T-helper 2 cell (primary cell): Measurements from ENCODE around the gene SMCP.
A peak's percentile ranks its signal among the peaks of the same experiment; 100 is the strongest.

Experiments
- DNase-seq, 5 experiments: peaks; one replicate each; pipeline versions ENCODE4 v3.0.0 to v3.0.0-alpha.2; 2012 to 2022
- total RNA-seq, 2 donors: gene quantifications; one replicate each; lab custom pipeline; 2026; lab: John Stamatoyannopoulos, UW

Gene SMCP, protein sequence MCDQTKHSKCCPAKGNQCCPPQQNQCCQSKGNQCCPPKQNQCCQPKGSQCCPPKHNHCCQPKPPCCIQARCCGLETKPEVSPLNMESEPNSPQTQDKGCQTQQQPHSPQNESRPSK
- 0 reads per million in 2 donors for total RNA-seq

DNA sequence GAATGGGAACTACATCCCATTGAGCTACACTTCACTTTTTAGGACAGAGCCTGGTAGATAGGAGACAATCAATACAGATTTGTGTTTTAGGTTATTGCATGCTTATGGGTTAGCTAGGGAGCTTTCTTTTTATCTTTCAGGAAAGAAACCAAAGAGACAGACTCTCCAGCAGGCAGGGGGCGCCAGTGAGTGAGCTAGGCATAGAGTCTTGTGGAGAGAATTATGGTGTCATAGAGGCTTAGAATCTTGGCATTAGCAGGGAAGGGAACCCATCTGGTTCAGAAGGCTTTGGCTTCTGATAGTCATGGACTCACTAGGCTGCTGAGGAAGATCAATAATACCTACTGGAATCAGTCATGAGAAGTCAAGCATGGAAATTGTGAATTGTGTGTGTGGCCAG, at the start of gene SMCP:
Gene SMCP (plus strand): TSS at position 281 of the 400 bp plus-strand sequence. CDS start 6,101 bp downstream, outside the sequence.
- peak in 1 of 5 experiments; percentile 6 for DNase-seq

DNA sequence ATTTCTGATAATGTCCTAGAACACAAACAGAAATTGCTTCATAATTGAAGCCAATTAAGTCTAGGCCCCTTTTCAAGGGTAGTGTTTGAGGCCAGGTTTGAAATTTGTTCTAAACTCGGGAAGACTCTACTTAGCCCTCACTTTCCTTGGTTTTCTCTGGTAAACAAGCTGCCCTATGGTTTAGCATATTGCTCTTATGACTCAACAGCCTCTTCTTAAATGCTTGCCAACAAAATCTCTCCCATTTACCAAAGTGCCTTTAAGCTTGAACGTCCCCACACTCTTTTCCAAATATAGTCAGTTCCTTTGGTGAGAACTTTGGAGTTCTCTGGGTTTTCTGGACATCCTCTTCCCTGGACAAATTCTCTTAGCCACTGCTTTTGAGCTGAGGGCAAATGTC, 41.3 kb upstream of the SMCP start:
- DNase-seq, result no peak

DNA sequence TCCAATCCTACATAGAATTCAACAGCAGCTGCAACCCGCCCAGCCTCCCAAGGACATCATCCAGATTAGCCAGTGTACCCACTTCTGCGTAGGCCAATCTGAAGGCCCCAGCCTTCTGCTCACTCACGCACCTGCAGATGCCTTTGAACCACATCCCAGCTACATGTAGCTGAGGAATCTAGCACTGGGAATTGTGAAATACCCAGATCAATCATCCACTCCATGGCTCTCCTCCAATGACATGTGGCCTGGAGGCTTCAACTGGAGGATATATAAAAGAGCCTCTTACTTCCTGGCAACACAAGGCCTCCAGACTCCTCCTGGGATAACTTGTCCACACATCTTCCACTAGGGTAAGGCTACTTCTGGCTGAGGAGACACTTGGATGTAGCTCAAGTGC, 35.6 kb upstream of the SMCP start, which contains the start of gene LCE6A:
Gene LCE6A (plus strand): TSS at position 301 of the 400 bp plus-strand sequence. CDS start 665 bp downstream, outside the sequence.
- DNase-seq, result no peak

DNA sequence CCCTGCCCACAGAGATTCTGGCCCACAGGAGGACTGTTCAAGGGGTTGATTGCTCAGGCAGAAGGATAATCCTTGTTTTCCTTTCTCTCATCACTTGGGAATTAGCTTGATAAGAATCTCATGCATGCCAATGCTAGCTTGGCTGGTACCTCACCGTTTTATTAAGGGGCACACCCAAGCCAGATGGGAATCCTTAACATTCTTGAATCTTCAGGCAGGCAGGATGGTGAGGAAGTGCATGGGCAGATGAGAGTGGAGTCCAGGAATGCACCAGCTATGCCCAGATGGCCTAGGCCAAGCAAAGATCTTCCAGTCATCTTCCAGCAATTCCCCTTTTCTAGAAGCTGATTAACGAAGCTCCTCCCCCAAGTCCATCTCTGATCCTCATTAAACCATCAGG, 22.5 kb upstream of the SMCP start:
- DNase-seq, result no peak

DNA sequence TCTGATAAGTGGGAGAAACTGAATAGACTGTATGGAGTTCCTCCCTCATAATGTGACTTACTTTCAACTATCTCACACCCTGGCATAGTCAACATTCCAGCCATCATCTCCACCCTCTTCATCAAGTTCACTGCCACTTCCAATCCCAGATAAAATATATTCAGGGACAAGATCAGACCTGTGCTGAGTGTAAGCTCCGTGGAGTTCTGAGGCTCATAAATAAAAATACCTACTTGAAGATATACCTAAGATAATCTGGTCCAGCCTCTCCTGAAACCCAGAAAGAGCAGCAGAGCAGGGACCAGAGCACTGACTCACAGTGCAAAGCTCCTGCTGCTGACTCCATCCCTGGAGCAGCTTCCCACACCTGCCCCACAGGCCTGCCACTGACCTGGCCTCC, 20.1 kb upstream of the SMCP start:
- DNase-seq, result no peak

DNA sequence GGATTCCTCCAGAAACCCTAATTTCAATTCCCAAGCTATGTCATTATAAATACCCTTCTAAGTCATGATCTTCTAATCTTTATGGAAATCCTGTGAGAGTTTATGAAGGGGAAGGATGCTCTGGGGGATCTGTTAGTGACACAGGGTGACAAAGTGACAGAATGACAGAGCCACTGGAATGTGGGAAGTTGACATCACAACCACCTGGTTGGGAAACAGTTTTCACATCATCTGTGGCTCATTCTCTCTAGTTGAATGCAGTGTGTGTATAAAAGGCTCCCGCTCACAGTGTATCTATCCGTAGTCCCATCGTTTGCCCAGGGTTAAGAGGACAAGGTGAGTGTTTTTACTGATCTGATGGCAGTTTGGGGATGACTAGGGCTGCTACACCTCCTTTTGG, 18.4 kb upstream of the SMCP start, which contains the start of gene LCE7A:
Gene LCE7A (plus strand): TSS at position 301 of the 400 bp plus-strand sequence. CDS start 702 bp downstream, outside the sequence.
- DNase-seq, result no peak

DNA sequence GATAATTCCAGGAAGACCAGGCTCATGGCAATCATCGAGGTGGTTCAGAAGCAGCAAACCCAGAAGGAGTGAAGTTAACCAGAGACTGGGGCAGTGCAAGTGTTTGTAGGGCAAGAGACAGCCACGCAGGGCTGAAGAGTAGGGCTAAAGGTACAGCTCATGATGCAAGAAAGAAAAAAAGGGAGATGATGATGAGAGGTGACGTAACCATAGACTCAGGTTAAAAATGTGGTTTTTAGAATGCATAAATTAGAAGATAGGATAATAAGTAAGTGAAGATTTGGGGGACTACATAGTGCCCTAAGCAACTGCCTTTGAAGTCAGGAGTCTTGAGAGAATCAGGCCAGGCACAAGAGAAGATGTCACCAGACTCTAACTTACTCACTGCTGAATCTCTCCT, 18.0 kb upstream of the SMCP start:
- no peak for DNase-seq

DNA sequence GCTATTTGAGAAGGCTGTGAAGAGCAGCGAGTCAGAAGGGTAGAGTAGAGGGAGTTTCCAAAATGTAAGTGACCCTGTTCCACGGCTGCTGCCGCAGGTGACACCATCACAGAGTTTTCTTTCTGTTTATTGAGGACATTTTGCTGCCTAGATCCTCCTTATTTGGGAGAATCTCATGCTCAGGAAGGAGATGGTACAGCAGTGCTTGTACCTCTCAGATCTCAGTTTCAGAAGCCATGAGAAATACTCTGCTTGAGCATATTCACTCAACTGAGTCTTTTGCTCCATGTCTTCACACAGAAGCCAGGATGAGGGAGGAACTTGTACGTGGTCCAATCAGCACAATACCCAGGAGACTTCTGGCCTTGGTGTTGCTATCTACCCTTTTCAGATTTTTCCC, 16.7 kb upstream of the SMCP start:
- DNase-seq, result no peak

DNA sequence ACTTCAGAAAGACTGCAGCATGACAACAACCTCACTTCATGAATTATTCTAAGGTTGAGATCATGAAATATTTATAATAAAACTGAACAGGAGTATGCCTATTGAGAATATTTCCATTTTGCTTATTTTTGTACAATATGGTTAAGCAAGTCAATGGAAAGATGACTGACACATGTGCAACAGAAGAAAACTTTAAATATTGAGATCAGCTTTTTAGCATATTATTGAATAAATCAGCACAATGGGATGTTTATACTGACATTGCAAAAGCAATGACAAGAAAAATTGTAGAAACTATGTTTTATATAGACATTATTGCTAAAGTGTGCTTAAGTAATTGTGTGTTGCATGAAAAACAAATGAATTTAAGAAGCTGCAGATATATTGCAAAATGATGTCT, 13.7 kb upstream of the SMCP start:
- DNase-seq, result no peak

DNA sequence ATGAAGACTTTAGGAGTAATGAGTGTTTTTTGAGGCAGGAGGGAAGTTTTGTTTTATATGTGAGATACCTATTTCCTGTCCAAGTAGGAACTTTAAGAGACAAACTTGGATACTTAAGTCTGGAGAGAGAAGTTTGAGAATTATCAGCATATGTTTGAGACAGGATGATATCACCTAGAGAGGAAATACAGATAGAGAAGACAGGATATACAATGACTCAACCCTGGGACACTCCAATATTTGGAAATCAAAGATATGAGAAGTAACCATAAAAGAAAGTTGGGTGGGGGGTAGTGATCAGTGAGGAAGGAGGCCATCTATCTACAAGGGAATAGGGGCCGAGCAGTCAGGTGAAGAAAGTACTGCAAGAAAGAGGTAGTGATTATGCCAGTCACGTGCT, 11.8 kb upstream of the SMCP start:
- no peak for DNase-seq

DNA sequence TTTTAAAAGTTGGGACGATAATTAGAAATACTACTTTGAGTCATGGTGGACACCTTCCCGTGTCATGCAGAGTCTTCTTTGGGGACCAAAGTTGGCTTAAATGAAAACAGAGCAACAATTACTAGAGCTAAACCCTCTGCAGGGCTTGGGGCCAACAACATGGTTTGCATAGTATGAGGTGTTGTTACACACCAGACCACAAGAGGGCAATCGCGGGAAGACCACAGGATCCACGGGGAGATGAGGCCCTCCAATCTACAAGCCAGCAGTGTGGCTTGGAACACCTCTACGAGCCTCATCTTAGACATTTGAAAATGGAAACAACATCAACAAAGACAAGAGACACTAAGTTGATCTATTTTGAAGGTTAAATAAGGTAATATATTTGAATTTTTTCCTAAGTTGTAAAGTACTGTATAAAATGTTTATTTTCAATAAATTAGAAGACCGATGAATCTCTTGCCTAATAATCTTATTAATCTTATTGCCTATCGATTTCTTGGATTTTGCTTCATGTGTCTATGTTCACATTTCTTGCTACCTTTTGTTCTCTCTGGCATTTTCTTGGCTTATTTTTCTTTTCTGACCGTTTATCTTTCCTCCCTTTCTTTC, 8.2 kb upstream of the SMCP start:
- DNase-seq, result peak in 3 of 5 experiments; percentile 20 to 57 (median 34)

DNA sequence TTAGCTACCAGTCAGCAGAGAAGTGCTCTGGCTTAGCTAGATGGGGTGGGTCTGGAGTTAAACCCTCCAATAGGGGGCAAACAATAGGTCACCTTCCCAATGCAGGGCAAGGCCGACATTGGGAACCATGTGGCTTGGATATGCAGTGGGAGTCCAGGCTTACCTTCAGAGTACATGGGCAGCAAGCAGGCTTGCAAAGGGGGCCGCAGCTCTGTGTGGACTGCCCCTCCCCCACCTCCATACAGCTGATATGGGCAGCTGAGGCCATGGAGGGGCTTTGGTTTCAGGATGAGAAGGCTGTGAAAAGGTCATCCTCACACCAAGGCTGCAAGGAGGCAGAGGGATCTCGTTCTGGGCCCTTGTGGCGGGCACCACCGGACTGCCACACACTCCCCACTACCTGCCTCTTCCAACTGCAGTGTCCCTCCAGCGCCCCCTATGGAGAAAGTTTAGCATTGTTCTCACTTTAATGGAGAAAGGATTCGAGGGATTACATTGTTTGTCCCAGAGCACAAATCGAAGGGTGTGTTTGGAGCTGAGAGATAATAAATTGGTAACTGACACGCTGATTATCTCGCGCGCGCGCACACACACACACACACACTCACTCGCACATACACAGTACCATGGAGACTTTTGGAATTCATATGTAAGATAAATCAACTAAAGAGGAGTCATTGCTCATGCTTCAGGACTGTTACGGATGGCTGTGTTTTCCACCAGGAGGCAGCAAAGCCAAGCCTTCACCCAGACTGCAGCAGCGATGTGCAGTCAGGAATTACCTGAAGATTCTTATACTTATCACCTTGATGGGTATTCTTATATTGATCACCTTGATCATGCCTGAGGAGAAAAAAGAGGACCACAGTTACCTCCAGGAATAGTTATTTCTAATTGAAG, 7.0 kb upstream of the SMCP start:
- peak in 1 of 5 experiments; percentile 10 for DNase-seq

DNA sequence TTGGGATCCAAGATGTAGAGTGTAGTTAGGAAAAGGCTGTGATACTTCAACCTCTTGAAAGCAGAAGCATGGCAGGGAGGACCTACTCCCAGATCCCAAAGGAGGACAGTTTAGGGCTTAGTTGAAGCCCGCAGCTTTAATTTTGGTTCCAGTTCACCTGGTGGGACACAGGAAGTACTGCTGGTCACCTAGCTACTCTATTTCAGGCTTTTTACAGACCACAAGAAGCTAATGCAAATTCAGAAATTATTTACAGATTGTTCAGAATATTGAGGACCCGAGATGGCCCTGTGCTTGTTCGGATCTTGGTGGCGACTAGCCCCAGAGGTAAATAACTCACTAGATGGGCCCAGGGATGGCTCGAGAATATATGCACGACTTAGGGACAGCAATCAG, 6.4 kb upstream of the SMCP start:
- no peak for DNase-seq

DNA sequence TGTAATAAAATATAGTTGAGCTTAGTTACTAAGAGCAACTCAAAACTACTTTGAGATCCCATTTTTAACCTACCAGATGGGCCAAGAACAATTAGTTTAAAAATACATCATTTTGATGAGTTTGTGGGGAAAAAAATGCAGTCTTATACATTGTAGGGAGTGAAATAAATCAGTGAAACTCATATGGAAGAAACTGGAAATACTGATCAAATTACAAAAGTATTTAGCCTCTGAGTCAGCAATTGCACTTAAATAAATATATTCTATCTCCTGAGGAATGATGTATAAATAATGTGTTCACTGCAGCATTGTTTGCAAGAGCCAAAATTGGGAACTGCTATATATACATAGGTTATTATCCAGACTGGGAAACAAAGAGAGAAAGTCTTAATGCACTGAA, 4.6 kb upstream of the SMCP start:
- no peak for DNase-seq

DNA sequence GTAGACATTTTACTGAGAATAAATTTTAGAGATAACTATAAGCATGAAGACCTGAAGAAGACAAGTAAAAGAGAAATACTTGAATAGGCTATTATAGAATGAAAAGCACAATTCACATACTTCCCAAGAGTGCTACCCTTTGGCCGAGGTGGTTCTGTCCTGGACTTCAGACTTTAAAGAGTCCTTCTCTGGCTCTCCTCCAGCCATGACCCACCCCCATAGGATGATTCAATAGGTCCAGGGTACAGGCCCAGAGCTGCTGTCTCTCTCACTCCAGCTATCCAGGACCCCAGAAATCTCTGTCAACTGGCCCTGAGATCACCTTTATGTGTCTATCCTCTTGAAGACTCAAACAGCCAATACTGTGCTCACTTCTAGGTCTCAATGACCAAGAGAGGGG, 1.3 kb upstream of the SMCP start:
- DNase-seq, result no peak

DNA sequence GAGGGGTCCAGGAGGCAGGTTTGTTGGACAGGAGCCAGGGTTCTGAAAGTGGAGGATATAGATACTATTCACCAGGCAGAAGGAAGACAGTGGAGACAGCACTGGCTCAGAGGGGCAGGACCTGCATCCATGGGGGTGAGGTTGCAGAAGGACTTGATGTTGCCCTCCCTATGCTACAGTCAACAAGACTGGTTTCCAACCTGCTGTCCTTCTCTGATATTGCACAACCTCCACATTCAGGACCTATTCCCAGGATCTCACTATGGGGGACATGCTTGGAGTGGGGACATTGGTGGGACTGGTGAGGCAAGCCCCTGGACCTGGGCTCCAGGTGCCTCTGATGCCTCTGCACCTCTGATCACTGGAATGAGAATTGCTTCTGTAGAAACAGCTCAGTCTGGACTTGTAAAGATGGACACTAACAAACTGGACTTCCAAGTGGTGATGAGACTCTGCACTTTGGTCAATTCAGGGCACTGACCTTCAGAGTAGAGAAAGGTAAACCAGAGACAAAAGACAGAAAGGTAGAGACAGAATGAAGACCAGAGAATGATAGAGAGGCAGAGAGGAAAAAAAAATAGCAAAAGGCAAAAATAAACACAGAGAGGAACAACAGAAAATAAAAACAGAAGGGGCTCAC, 1.6 kb downstream of the SMCP start:
- no peak for DNase-seq

DNA sequence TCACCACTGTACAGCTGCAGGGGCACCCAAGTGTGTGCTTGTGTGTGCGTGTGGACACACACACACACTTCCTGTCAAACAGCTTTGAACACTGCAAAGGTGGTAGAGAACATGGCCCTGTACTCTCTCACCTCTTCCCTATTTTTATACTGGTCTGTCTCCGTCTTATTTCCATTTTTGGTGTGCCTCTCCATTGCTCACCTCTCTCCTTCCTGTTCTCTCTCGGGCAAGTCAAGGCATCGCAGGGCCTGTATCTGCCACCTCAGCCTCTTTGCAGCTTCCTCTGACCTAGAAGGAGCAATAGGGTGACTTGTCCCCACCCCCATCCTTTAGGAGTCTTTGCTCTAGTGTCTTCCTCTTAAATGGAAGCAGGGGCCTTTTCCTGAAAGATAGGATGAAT, 2.2 kb downstream of the SMCP start:
- DNase-seq, result no peak

DNA sequence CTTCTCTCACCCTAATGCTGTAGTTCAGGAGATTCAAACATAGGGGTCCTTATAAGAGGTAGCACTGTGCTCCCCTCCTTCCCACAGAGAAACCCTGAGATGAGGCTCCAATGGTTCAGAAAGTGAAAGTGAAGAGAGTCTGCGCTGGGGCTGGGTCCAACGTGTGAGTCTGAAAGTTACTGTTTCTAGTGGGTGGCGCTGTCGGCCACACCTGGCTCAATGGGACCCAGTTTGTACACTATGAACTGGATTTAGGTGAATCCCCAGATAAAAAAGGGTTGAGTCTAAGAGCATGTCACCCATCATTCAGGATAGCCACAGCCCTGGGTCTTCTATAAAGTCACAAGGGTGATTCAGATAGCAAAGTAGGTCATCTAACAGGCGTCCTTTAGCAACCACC, 2.8 kb downstream of the SMCP start:
- DNase-seq, result peak in 1 of 5 experiments; percentile 11

DNA sequence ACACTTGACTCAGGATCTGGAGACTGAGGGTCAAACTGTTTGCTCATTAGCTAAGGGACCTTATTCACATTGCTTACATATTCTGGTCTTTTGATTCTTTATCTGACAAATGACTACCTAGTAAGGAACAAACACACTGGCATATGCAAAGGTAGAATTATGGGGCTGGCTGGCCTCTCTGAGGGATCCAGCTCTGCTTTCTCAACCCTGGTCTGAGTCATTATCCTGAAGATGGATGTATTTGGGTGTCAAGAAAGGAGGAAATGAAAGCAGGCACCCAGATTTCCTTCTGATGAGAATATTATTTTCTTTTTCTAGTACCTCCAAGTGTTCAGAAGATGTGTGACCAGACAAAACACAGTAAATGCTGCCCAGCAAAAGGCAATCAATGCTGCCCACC, 6.0 kb downstream of the SMCP start:
- DNase-seq, result no peak

DNA sequence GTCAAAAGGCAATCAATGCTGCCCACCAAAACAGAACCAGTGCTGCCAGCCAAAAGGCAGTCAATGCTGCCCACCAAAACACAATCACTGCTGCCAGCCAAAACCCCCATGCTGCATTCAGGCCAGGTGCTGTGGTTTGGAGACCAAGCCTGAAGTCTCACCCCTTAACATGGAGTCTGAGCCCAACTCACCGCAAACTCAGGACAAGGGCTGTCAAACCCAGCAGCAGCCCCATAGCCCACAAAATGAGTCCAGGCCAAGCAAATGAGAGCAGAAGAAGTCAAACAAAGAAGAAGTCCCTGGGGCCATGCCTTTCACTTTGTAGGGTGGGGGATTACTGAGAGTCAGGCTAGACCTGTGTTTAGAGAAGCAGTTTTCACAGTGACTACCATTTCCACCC, 6.4 kb downstream of the SMCP start:
- DNase-seq, result no peak

DNA sequence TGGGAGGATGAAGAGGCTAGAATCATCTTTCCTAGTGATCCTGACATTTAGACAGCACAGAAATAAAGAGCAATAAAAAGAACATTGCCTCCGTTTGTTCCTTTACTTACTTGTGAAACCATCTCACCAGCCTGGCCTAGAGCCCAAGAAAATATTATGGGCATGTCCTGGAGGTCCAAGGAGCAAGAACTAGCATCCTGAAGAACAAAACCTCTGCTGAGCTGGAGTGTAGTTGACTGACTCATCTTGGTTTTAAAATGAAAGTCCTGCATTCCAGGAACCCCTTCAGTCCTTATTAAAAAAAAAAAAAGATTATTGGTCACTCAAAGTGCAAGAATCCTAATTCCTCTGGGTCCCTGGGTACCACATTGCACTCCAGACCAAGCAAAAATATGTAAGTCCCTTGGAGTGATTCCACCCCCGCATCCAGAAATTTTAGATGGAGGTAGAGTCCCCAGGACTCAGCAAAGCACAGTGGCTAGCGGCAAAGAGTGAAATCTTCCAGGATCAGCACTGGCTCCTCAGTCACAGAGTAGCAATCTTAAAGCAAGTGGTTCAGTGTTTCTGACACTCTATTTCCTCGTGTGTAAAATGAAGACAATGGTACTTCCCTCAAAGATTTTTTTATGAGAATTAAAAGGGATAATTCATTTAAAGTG, 7.0 kb downstream of the SMCP start:
- DNase-seq, result no peak

DNA sequence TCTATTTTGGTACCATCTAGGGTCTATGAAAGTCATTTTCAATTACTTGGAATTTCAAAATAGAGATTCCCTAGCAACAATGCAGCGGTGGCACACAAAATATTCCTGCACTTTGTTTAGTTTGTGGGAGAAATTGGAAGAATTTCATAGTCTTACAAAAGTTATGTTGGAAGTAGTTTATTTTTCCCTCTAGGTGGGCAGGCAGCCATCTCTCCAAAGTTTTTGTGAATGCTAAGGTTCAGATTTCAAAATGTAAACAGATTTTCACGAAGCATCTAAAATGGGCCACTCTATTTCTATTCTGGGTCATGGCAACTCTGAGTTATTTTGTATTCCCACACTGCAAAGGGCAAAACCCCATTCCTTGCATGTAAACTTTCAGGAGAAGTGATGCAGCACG, 8.0 kb downstream of the SMCP start:
- DNase-seq, result no peak
